Breast epithelium (tissue), 3 donors: ENCODE measurements around the gene ZNF324.

ENCODE experiments used
- POLR2A ChIP-seq: fragments of 450-650 bp; IDR thresholded peaks from one replicate; pipeline ENCODE4 v1.6.1; 2016; ENCODE audit warnings: antibody characterized with exemption, mild to moderate bottlenecking, moderate library complexity
- POLR2AphosphoS5 ChIP-seq, 3 donors: sonication (generic); formaldehyde crosslinking; IDR thresholded peaks; one replicate each; pipeline ENCODE4 v1.6.1; 2017; ENCODE audit warnings: antibody characterized with exemption in 3 of 3
- TF ChIP-seq, protein P1 (sequence below), 3 donors: fragments of 450-650 bp; IDR thresholded peaks; one replicate each; pipeline ENCODE4 v1.5.1; 2016 to 2017; ENCODE audit warnings: antibody characterized with exemption in 3 of 3, mild to moderate bottlenecking in 3 of 3, moderate library complexity in 3 of 3

DNA sequence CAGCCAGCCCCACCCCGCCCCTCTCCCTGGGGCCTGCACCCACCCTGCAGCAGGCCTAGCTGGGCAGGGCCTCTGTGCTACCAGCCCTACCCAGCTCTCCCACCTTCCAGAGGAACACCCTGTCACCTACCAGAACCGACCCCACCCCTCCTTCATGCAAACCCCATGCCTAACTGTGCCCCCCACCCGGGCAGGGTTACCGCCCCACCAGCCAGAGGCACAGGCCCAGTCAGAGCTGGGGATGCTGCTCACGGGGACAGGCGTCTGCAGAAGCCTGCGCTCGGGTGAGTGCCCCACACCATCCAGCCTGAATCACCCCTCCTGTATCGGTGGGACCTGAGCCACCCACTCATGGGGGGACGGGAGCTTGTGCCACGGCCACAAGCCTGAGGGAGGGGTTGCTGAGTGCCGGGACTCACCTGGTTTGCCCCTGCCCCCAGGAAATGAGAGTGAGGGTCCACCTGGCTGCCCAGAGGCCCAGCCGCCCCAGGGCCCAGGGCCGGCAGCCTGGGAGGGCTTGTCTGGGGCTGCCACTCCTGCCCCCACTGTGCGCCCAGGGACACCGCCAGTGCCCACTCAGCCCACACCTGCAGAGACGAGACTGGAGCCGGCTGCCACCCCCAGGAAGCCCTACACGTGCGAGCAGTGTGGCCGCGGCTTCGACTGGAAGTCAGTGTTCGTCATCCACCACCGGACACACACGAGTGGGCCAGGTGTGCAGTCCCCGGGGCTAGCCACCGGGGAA is 13.0 kb downstream of the ZNF324 start:
- TF ChIP-seq POLR2A (no peak), POLR2AphosphoS5 (IDR thresholded peaks at IDR 0.05) (no peak)
- TF ChIP-seq, protein P1, sequence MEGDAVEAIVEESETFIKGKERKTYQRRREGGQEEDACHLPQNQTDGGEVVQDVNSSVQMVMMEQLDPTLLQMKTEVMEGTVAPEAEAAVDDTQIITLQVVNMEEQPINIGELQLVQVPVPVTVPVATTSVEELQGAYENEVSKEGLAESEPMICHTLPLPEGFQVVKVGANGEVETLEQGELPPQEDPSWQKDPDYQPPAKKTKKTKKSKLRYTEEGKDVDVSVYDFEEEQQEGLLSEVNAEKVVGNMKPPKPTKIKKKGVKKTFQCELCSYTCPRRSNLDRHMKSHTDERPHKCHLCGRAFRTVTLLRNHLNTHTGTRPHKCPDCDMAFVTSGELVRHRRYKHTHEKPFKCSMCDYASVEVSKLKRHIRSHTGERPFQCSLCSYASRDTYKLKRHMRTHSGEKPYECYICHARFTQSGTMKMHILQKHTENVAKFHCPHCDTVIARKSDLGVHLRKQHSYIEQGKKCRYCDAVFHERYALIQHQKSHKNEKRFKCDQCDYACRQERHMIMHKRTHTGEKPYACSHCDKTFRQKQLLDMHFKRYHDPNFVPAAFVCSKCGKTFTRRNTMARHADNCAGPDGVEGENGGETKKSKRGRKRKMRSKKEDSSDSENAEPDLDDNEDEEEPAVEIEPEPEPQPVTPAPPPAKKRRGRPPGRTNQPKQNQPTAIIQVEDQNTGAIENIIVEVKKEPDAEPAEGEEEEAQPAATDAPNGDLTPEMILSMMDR (IDR thresholded peaks at IDR 0.05): no peak
